PC-3 (cell line): ENCODE measurements around the gene CRYGN. TPM values are rescaled to one million over a fixed set of nuclear protein-coding genes. Genes with fewer than 3 reads are reported as not detected.

Experiments used
- ATAC-seq: fragments of 200-7000 bp; cut with Tn5 transposase; 2 replicates; pipeline ENCODE4 v1.9.1; 2020; ENCODE audit warnings: mild to moderate bottlenecking, moderate library complexity
- BruUV-seq: library from RNA; stranded (reverse); fragments of 400-500 nt; replicated peaks from 2 replicates; lab custom pipeline; 2021; lab: Mats Ljungman, UMichigan
- CTCF ChIA-PET: fragments of 300-600 bp; sonication (Branson Sonifier 250); formaldehyde crosslinking; loops from one replicate; lab custom pipeline; 2022; ENCODE audit warnings: antibody characterized with exemption; lab: Charles Lee
- POLR2A ChIA-PET: fragments of 300-600 bp; sonication (Branson Sonifier 250); formaldehyde crosslinking; loops from one replicate; lab custom pipeline; 2022; ENCODE audit warnings: antibody characterized with exemption; ENCODE audit not compliant: unreplicated experiment; lab: Charles Lee
- DNase-seq: peaks from one replicate; pipeline ENCODE4 v3.0.0-alpha.2; 2015
- H2AFZ ChIP-seq: fragments of 300-600 bp; sonication (generic); 2 replicates; pipeline ENCODE4 v1.6.0; 2016; ENCODE audit warnings: antibody characterized with exemption, low read length
- H3F3A ChIP-seq: fragments of 300-600 bp; sonication (generic); one replicate; pipeline ENCODE4 v1.6.0; 2017; ENCODE audit warnings: antibody characterized with exemption, low read length, control low read depth, mild to moderate bottlenecking; ENCODE audit not compliant: unreplicated experiment
- H3K27ac ChIP-seq: fragments of 300-600 bp; sonication (generic); 2 replicates; pipeline ENCODE4 v1.5.1; 2016; ENCODE audit warnings: mild to moderate bottlenecking, low read length
- H3K27me3 ChIP-seq: fragments of 300-600 bp; sonication (generic); 2 replicates; pipeline ENCODE4 v1.6.1; 2016; ENCODE audit warnings: low read length, mixed read lengths
- H3K36me3 ChIP-seq: fragments of 300-600 bp; sonication (generic); 2 replicates; pipeline ENCODE4 v1.6.1; 2016; ENCODE audit warnings: low read depth, mixed run types, low read length, mixed read lengths
- H3K4me1 ChIP-seq: fragments of 300-600 bp; sonication (generic); 2 replicates; pipeline ENCODE4 v1.5.1; 2016; ENCODE audit warnings: low read length; ENCODE audit not compliant: insufficient read depth
- H3K4me2 ChIP-seq: fragments of 300-600 bp; sonication (generic); 2 replicates; pipeline ENCODE4 v1.6.0; 2016; ENCODE audit warnings: low read length
- H3K4me3 ChIP-seq: fragments of 300-600 bp; sonication (generic); 2 replicates; pipeline ENCODE4 v1.5.1; 2016; ENCODE audit warnings: mild to moderate bottlenecking, low read length, mixed read lengths
- H3K79me2 ChIP-seq: fragments of 300-600 bp; sonication (generic); 2 replicates; pipeline ENCODE4 v1.6.1; 2017; ENCODE audit warnings: low read length, mixed read lengths
- H3K9ac ChIP-seq: fragments of 300-600 bp; sonication (generic); 2 replicates; pipeline ENCODE4 v1.6.0; 2016; ENCODE audit warnings: mild to moderate bottlenecking, low read length
- H3K9me2 ChIP-seq: fragments of 300-600 bp; sonication (generic); replicated peaks from 2 replicates; pipeline ENCODE4 v1.6.1; 2016; ENCODE audit warnings: mixed run types, low read length, mixed read lengths
- H3K9me3 ChIP-seq: fragments of 300-600 bp; sonication (generic); 2 replicates; pipeline ENCODE4 v1.6.1; 2016; ENCODE audit warnings: low read length, mixed read lengths
- H4K20me1 ChIP-seq: fragments of 300-600 bp; sonication (generic); 2 replicates; pipeline ENCODE4 v1.6.1; 2016; ENCODE audit warnings: low read length, mixed read lengths
- CTCF ChIP-seq: fragments of 300-600 bp; sonication (generic); conservative IDR thresholded peaks from 2 replicates; pipeline ENCODE4 v1.5.1; 2017; ENCODE audit warnings: antibody characterized with exemption, low read depth, mild to moderate bottlenecking, low read length
- EZH2 ChIP-seq: fragments of 300-600 bp; sonication (generic); IDR thresholded peaks from one replicate; pipeline ENCODE4 v1.6.1; 2017; ENCODE audit warnings: antibody characterized with exemption, mild to moderate bottlenecking, low read length; ENCODE audit not compliant: unreplicated experiment
- EZH2phosphoT487 ChIP-seq: fragments of 300-600 bp; sonication (generic); IDR thresholded peaks from 2 replicates; pipeline ENCODE4 v1.6.1; 2018; ENCODE audit warnings: mild to moderate bottlenecking, antibody characterized with exemption, low read length, borderline replicate concordance
- intact Hi-C: fragments of 100-400 bp; cut with micrococcal nuclease; formaldehyde crosslinking; loops from 2 replicates; pipeline ENCODE4 v1.9.0; 2023
- total RNA-seq: library from RNA; depleted of rRNA; stranded (reverse); fragments of >200 nt; gene quantifications from 2 replicates; pipeline ENCODE4 v1.2.3, GENCODE V29; 2014

CRYGN gene
- total RNA-seq, 1 experiment from 2014 or later, result 0.11 TPM

GRCh38 chr7:151426904-151427704, 12.8 kb downstream of the CRYGN start:
- H3F3A ChIP-seq, result no peaks in the 10 kb centered on the region
- H3K27ac ChIP-seq, result no peak overlapping the region
- no peak overlapping the region for H2AFZ ChIP-seq
- ATAC-seq, result peak; percentile 13; the same call in 1 of the 2 replicates
- no peak overlapping the region for H3K9ac ChIP-seq
- no peaks in the 10 kb centered on the region for H3K27me3 ChIP-seq
- H3K9me3 ChIP-seq, result no peaks in the 10 kb centered on the region
- ChIA-PET POLR2A (interaction anchor here (0.6 kb wide), 1 partner anchor 88 kb away, joined by 3 read pairs; no protein-coding TSS in a partner anchor), CTCF (no interaction called here)
- no peak overlapping the region for H3K4me2 ChIP-seq
- intact Hi-C loops, result no loop called here
- no peaks in the 10 kb centered on the region for H3K79me2 ChIP-seq
- H3K36me3 ChIP-seq, result no peaks in the 10 kb centered on the region
- H3K9me2 ChIP-seq, result no peaks in the 10 kb centered on the region
- BruUV-seq, result no TSS peak
- TF ChIP-seq EZH2phosphoT487, result no peak
- no peak for TF ChIP-seq EZH2
- no peak for TF ChIP-seq CTCF
- no peak for DNase-seq
- peaks cover 10% of the 10 kb centered on the region for H3K4me1 ChIP-seq
- H4K20me1 ChIP-seq, result no peaks in the 10 kb centered on the region
- no peak overlapping the region for H3K4me3 ChIP-seq

- H3K79me2 ChIP-seq, result no peaks in the 10 kb centered on the region
- no TSS peak for BruUV-seq
- no peak overlapping the region for H3K9ac ChIP-seq
- no peak overlapping the region for H3K27ac ChIP-seq
- DNase-seq, result peak; percentile 48
- intact Hi-C loops, result no loop called here
- H3K27me3 ChIP-seq, result no peaks in the 10 kb centered on the region
- ATAC-seq, result peak; percentile 54
- H2AFZ ChIP-seq, result no peak overlapping the region
- no peaks in the 10 kb centered on the region for H3K36me3 ChIP-seq
- H4K20me1 ChIP-seq, result no peaks in the 10 kb centered on the region
- CTCF ChIA-PET, result interaction anchor here (0.5 kb wide), 1 partner anchor 66 kb away, joined by 3 read pairs; no protein-coding TSS in a partner anchor
- H3F3A ChIP-seq, result no peaks in the 10 kb centered on the region
- TF ChIP-seq EZH2, result no peak
- no peak for TF ChIP-seq EZH2phosphoT487
- TF ChIP-seq CTCF, result no peak
- no peaks in the 10 kb centered on the region for H3K9me3 ChIP-seq
- H3K4me1 ChIP-seq, result peaks cover 10% of the 10 kb centered on the region
- POLR2A ChIA-PET, result interaction anchor here (0.6 kb wide), 1 partner anchor 88 kb away, joined by 3 read pairs; no protein-coding TSS in a partner anchor
- no peak overlapping the region for H3K4me3 ChIP-seq
- peak overlapping the region; percentile 11; the same call in 1 of the 2 replicates for H3K4me2 ChIP-seq
- H3K9me2 ChIP-seq, result no peaks in the 10 kb centered on the region
Measured at GRCh38 chr7:151426441-151426903, 13.5 kb downstream of the CRYGN start.
